NCI-H146 treated with DMSO at 0.1 percent for 48 hours (cell line): Measurements from ENCODE around the gene COX19.
"Not testable (repeated sequence)": the region's sequence is repeated elsewhere in the genome, so short reads cannot be mapped to it uniquely, and the experiment has no call there.

Source experiments
- DNase-seq: peaks from one replicate; lab custom pipeline; 2025; ENCODE audit not compliant: unreplicated experiment; lab: John Stamatoyannopoulos, UW

Gene COX19

DNA sequence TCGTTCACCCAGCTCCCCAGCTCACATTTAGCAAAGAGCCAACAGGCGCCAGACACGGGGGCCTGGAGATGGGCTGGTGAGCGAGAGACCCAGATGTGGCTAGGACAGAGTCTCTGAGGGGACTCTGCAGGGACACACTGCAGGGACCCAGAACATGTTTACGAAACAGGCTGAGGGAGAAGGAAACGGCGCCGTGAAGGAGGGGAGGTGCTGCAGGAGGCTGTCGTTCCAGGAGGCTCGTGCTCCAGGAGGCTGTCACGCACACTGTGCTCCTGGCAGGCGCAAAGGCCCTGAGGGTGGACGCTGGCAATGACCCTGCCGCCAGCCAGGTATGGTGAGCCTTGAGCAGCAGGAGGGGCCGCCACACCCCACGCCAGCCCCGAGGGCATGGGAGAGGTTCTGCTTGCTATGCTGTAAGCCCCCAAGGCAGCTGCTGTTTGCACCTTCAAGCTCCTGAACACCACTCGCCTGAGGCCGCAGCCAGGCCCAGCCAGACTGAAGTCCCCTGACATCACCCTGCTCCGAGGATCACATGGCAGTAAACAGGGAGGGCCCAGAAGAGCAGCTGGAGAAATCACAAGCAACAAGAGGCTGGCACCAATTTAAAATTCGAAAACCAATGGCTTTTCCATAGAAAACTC is 48.2 kb downstream of the COX19 start:
- no peak for DNase-seq

GRCh38 chr7:926061-927030 is 49.0 kb downstream of the COX19 start:
- no peak for DNase-seq

GRCh38 chr7:925601-926000 is 49.7 kb downstream of the COX19 start:
- no peak for DNase-seq

GRCh38 chr7:924541-925231 is 50.7 kb downstream of the COX19 start:
- no peak for DNase-seq

DNA sequence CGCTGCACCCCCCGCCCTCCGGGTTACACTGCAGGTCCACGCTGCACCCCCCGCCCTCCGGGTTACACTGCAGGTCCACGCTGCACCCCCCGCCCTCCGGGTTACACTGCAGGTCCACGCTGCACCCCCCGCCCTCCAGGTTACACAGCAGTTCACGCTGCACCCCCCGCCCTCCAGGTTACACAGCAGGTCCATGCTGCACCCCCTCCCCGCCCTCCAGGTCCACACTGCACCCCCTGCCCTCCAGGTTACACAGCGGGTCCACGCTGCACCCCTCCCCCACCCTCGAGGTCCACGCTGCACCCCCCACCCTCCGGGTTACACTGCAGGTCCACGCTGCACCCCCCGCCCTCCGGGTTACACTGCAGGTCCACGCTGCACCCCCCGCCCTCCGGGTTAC is 51.3 kb downstream of the COX19 start:
- DNase-seq = not testable (repeated sequence)

GRCh38 chr7:923108-924041 is 52.0 kb downstream of the COX19 start:
- DNase-seq = no peak

DNA sequence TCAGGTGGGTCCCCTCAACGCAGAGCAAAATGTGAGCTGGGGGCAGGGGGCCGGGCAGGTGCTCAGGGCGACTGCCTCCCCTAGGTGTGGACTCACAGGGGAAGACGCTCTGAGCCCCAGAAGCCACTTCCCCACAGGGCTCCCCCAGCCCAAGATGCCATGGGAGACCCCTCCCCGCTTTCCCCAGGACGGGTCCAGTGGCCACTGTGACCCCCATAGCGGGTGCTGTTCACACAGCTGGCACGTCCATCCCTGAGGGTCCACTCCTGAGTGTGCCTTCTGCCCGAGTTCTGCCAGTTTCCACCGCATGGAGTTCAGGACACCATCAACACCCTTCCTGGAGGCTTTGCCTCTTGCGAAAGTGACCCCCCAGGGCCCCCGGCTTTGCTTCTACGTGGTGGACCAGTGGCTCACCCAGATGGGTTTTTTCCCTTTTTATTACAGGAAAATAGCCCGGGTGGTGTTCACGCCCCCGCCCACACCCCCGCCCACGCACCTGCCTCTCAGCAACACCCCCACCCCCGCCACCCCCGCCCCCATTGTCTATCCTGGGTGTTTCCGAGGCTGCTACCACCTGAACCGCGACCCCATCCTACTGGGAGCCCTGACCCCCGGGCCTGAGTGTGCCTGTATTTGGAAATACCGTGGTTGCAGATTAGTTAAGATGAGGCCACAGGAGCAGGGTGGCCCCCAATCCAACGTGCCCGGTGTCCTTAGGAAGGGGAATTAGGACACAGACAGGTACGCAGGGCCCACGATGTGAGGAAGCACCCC is 52.8 kb downstream of the COX19 start:
- no peak for DNase-seq

DNA sequence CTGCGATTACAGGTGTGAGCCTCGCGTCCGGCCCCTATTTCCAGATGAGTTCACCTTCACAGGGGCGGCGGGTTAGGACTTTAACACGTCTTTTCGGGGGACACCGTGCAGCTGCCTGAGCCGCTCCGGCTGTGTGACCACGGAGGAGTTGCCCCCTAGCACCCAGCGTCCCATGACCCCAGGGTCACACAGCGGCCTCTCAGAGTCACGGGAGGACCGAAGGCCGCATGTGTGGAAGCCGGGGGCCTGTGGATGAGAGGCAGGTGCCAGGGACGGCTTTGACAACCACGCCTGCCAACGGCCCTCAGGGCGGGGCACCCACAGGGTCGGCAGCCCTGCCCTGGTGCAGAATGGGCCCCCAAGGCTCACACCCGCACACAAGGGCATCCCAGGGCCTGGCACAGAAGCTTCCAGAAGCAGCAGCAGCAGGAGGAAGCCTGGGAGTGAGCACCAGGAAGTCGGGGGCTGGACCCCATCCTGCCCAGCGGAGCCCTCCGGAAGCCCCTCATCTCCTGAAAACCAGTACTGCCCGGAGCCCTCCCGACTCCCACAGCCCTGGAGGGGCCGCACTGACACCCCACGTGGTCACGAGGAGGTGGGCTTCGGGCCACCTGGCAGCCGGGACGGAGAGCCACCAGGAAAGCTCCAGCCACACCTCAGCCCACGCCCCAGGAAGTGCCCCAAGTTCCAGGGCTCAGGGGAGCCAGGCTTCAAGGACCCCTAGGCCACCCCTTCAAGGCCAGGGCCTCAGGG is 53.6 kb downstream of the COX19 start:
- DNase-seq = no peak

- no peak for DNase-seq
These were observed 54.3 kb downstream of the COX19 start for GRCh38 chr7:921071-921461.

- no peak for DNase-seq
These were observed 54.8 kb downstream of the COX19 start for GRCh38 chr7:920351-921070.

DNA sequence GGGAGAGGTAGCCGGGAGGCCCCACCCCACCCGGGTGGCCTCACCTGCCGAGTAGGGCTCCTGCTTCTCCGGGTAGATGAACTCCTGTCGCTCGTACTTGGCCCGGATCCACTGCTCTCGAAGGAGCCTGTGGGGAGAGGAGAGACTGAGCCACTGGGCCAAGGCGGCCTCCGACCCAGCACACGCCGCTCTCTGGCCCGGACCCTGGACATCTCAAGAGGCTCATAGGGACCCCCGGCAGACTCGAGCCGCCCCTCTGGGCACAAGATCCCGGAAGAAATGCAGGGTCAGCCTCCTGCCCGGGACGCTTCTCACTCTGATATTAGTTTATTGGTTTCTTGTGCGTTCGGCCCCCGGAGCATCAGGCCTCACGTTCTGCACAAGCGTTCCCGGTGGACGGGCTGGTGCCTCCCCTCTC is 55.4 kb downstream of the COX19 start:
- DNase-seq = no peak

DNA sequence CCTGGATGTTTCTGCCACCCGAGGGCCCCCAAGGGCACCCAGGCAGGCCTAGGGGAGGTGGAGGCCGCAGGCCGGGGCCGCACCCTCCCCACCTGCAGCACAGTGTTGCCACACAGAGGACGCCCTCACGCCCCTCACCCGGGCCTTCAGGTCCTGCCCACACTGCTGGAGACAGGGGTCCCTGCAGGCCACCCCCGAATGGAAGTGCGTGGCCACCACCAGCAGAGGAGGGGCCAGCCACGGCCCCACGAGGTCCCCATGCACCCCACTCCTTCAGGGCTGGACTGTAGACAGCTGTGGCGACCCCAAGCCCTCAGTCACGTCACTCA is 56.3 kb downstream of the COX19 start:
- no peak for DNase-seq

DNA sequence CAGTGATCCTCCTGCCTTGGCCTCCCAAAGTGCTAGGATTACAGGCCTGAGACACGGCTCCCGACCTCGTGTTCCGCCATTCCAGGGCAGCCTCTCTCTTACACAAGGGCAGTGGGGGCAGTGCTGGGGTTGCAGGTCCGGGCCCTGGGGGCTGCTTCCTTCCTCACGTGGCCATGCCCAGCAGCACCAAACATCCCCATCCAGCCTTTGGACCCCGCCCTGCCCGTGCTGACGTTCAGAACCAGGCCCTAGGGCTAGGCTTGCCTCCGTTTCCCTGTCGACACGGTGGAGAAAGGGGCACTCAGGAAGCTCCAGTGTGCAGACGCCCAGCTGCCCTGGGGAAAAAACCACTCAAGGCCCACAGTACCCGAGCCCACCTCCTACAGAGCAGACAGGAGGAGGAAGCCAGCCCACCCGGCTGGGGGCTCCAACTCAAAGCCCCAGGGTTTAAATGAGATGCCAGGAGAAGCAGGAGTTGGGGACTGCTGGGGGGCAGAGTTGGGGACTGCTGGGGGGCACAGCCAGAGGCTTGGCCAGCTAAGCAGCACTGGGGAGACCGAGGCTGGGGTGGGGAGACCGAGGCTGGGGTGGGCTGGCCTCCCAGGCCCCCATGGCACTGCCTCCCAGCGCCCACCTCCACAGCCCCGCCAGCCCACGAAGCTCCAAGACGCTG is 56.8 kb downstream of the COX19 start:
- no peak for DNase-seq

DNA sequence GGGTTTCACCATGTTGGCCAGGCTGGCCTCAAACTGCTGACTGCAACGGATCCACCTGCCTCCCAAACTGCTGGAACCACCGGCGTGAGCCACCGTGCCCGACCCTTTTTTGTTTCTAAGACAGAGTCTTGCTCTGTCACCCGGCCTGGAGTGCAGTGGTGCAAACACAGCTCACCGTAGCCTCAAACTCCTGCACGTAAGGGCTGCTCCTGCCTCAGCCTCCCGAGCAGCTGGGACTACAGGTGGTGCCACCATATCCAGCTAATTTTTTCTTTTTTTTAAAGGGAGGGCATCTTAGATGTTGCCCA is 57.3 kb downstream of the COX19 start:
- no peak for DNase-seq

DNA sequence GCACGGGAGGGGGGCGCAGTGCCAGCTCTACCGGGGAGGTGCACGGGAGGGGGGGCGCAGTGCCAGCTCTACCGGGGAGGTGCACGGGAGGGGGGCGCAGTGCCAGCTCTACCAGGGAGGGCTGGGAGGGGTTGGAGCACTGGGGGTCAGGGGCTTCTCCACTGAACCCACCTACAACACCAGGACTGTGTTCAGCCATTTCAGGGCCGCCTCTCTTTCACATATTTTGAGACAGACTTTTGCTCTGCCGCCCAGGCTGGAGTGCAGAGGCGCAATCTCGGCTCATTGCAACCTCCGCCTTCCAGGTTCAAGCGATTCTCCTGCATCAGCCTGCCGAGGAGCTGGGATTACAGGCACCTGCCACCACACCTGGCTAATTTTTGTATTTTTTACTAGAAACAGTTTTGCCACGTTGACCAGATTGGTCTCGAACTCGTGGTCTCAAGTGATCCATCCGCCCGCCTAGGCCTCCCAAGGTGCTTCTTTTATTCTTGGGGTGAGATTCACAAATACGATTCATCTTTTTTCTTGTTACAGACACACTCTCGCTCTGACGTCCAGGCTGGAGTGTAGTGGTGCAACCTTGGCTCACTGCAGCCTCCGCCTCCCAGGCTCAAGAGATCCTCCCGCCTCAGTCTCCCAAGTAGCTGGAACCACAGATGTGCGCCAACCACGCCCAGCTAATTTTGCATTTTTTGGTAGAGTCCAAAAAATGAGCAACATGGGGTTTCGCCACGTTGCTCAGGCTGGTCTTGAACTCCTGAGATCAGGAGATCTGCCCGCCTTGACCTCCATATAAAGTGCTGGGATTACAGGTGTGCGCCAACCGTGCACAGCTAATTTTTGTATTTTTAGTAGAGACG is 57.9 kb downstream of the COX19 start:
- no peak for DNase-seq

DNA sequence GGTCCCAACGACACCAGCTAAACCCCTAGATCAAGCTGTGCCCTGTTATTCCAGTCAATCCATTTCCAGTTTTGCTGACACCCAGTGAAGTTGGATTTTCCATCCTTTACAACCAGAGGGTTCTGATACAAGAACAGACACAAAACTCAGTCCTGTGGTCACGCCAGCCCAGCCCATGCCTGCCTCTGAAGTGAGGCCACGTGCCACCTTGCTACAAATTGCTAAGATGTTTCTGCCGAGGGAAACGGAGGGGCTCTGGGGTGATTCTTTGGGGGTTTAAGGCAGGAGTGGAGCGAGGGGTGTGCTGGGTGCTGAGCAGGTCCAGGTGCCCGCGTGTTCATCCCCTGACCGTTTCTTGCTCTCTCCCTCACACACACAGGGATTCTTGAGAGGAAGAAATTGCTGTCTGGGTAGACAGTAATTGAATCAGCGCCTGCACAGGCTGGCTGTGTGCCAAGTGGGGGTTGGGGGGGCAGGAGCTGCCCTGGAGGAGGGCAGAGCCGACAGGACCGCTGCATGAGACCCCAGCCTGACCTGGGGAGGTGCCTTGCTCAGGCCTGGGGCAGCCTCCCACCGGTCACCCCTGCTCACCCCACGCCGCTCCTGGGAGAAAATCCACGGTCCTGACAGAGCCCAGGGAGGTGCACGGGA is 58.9 kb downstream of the COX19 start:
- DNase-seq = no peak
